MM.1S (cell line): ENCODE data around the gene CDC23.

Experiments
- CTCF ChIP-seq: fragments of 300-600 bp; sonication (generic); IDR thresholded peaks from 2 replicates; pipeline ENCODE4 v1.5.1; 2016; ENCODE audit warnings: antibody characterized with exemption, low read length, mixed read lengths
- EZH2 ChIP-seq: fragments of 300-600 bp; sonication (generic); optimal IDR thresholded peaks from 2 replicates; pipeline ENCODE3; 2017; ENCODE audit warnings: low read depth, mild to moderate bottlenecking, antibody characterized with exemption, low read length, mixed read lengths

GRCh38 chr5:138233280-138233679 is 20.2 kb upstream of the CDC23 start:
- no peak for TF ChIP-seq CTCF
- TF ChIP-seq EZH2, result no peak
